ENCODE results near the gene CENPB.

DNA sequence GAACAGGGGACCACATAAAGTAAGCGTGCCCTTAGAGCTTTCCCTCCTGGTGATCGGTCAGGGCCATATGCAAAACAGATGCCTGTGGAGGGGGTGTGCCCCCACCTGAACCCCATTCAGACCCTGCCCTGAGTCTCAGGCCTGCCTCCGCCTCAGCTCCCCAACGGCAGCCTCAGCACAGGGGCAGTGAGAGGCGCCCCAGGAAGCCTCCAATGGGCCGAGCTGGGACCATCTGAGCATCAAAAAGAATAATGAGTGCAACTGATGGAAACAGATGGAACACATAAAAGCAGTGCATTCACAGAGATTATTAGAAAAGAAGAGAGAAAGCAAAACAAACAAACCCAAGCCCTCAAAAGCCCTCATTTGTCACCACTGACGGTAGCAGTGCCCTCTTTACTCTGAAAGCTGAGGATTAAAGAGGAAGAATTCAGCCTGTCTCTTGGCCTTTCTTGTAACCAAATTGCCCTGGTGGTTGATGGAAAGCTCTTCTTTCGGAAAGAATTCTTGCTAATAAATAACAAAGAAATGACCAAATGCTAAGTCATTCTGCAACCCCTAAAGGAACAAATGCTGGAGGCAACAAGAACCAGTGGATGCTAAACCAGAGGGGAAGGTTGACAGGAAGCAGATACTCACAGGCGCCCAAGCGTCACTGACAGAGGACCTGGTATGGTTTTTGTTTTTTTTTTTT lies 25.7 kb downstream of the CENPB start:
- TF ChIP-seq, protein P1, sequence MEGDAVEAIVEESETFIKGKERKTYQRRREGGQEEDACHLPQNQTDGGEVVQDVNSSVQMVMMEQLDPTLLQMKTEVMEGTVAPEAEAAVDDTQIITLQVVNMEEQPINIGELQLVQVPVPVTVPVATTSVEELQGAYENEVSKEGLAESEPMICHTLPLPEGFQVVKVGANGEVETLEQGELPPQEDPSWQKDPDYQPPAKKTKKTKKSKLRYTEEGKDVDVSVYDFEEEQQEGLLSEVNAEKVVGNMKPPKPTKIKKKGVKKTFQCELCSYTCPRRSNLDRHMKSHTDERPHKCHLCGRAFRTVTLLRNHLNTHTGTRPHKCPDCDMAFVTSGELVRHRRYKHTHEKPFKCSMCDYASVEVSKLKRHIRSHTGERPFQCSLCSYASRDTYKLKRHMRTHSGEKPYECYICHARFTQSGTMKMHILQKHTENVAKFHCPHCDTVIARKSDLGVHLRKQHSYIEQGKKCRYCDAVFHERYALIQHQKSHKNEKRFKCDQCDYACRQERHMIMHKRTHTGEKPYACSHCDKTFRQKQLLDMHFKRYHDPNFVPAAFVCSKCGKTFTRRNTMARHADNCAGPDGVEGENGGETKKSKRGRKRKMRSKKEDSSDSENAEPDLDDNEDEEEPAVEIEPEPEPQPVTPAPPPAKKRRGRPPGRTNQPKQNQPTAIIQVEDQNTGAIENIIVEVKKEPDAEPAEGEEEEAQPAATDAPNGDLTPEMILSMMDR (IDR thresholded peaks at IDR 0.05) = no peak
- TF ChIP-seq POLR2A (IDR thresholded peaks at IDR 0.05) = no peak
